Activated T-helper 2 cell treated with anti-CD3 and anti-CD28 coated beads, Interferon-gamma antibody, Interleukin-2, Interleukin-4, amounts not matched to agents 10 μg/mL and 5 μg/mL and 100 μg/mL, durations not matched to agents 14 hours and 24 hours and 36 hours (primary cell): Measurements from ENCODE around the gene ARPC1A. TPM values are rescaled to one million over a fixed set of nuclear protein-coding genes. Genes with fewer than 3 reads are reported as not detected.
"Not testable (repeated sequence)": the region's sequence is repeated elsewhere in the genome, so short reads cannot be mapped to it uniquely, and the experiment has no call there.

Source experiments
- DNase-seq: peaks from one replicate; pipeline ENCODE4 v3.0.0; 2021; ENCODE audit warnings: low spot score
- H3K27ac Mint-ChIP-seq: one replicate; pipeline ENCODE4 v1.8.0; 2021; ENCODE audit warnings: mixed read lengths
- H3K27me3 Mint-ChIP-seq: one replicate; pipeline ENCODE4 v1.8.0; 2021; ENCODE audit warnings: low read depth, mixed read lengths
- H3K36me3 Mint-ChIP-seq: one replicate; pipeline ENCODE4 v1.8.0; 2021; ENCODE audit warnings: low read depth, mixed read lengths
- H3K4me1 Mint-ChIP-seq: one replicate; pipeline ENCODE4 v1.8.0; 2021; ENCODE audit warnings: low read depth, mixed read lengths
- H3K4me3 Mint-ChIP-seq: one replicate; pipeline ENCODE4 v1.8.0; 2021; ENCODE audit warnings: low read depth, mild to moderate bottlenecking, moderate library complexity, mixed read lengths
- H3K9me3 Mint-ChIP-seq: one replicate; pipeline ENCODE4 v1.8.0; 2021; ENCODE audit warnings: mixed read lengths
- intact Hi-C: fragments of 100-400 bp; cut with micrococcal nuclease; formaldehyde crosslinking; loops from one replicate; pipeline ENCODE4 v1.15.1; 2023
- total RNA-seq: library from RNA; stranded (reverse); gene quantifications from 2 replicates; pipeline ENCODE4 v1.2.3, GENCODE V29; 2022

Gene ARPC1A
- total RNA-seq = 79.8 and 83.4 TPM in 2 replicates

- peak; percentile 91 for DNase-seq
- Mint-ChIP-seq H3K4me3 (peak within 1 kb of the TSS; percentile 93), H3K27me3 (peaks cover 4% of the 10 kb centered on the region), H3K27ac (peak within 1 kb of the TSS; percentile 88), H3K9me3 (no peaks in the 10 kb centered on the region), H3K4me1 (peaks cover 36% of the 10 kb centered on the region), H3K36me3 (peaks cover 24% of the 10 kb centered on the region)
- intact Hi-C loops = loop anchor here (5.0 kb wide), 1 partner anchor 183 kb away; the partner anchor contains the start of gene SMURF1
Measured at GRCh38 chr7:99325592-99326407, at the start of gene ARPC1A. Gene ARPC1A, plus strand, starts transcription at chr7:99325898. Its CDS starts 7,456 bp downstream, at chr7:99333354.

DNA sequence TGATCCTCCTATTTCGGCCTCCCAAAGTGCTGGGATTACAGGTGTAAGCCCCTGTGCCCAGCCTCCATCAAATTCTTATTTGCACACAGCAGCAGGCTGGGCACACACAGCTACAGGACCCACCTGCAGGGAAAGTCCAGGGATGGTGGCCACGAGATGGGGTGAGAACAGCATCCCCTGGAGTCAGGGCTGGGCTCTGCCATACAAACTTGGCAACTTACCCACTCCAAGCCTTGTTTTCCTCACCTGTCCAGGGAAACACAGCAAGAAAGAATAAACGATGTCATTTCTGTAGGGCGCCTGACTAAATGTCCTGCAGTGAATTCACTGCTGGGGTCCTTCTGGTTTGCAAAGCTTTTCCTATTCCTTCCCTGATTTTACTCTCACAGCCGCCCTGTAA is 47.5 kb upstream of the ARPC1A start:
- intact Hi-C loops = no loop called here
- peaks cover 15% of the 10 kb centered on the region for H3K4me1 Mint-ChIP-seq
- no peak for DNase-seq
- H3K27me3 Mint-ChIP-seq = no peaks in the 10 kb centered on the region
- H3K9me3 Mint-ChIP-seq = no peaks in the 10 kb centered on the region
- H3K4me3 Mint-ChIP-seq = no peak overlapping the region
- H3K27ac Mint-ChIP-seq = no peak overlapping the region
- no peaks in the 10 kb centered on the region for H3K36me3 Mint-ChIP-seq

DNA sequence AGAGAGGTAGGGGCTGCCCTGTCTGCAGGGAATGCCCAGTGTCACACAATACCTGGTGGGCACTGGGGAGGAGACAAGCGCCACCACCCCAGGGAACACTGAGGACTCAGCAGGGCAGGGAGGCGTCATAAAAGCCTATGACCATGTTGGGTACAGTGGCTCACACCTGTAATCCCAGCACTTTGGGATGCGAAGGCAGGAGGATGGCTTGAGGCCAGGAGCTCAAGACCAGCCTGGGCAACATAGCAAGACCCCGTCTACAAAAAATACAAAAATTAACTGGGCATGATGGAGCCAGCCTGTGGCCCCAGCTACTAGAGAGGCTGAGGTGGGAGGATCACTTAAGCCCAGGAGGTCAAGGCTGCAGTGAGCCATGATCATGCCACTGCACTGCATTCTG is 41.5 kb upstream of the ARPC1A start:
- H3K36me3 Mint-ChIP-seq, H3K9me3 Mint-ChIP-seq, intact Hi-C loops, H3K27me3 Mint-ChIP-seq, DNase-seq, H3K4me3 Mint-ChIP-seq, H3K4me1 Mint-ChIP-seq, H3K27ac Mint-ChIP-seq: not testable (repeated sequence)

DNA sequence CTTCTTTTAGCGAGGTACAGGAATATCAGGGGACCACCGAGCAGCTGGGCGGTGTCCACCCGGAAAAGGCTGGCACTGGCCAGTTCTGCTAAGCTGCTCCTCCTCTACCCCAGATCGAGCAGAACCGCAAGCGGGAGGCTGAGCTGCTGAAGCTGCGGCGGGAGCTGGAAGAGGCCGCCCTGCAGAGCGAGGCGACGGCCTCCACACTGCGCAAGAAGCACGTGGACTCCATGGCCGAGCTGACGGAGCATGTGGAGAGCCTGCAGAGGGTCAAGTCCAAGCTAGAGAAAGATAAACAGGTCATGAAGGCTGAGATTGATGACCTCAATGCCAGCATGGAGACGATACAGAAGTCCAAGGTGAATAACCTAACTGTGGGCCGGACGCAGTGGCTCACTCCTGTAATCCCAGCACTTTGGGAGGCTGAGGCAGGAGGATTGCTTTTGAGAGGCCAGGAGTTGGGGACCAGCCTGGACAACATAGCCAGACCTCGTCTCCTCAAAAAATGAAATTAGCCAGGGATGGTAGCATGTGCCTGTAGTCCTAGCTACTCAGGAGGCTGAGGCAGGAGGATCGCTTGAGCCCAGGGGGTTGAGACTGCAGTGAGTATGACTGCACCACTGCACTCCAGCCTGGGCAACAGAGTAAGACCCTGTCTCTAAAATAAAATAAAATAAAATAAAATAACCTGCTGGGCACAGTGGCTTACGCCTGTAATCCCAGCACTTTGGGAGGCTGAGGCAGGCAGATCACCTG is 37.7 kb upstream of the ARPC1A start:
- DNase-seq = no peak
- Mint-ChIP-seq H3K9me3 (no peaks in the 10 kb centered on the region), H3K27me3 (no peaks in the 10 kb centered on the region), H3K27ac (no peak overlapping the region), H3K4me3 (no peak overlapping the region), H3K36me3 (no peaks in the 10 kb centered on the region), H3K4me1 (no peaks in the 10 kb centered on the region)
- intact Hi-C loops = no loop called here

- Mint-ChIP-seq H3K27ac (no peak overlapping the region), H3K4me3 (no peak overlapping the region), H3K36me3 (no peaks in the 10 kb centered on the region), H3K27me3 (no peaks in the 10 kb centered on the region), H3K4me1 (no peaks in the 10 kb centered on the region), H3K9me3 (no peaks in the 10 kb centered on the region)
- intact Hi-C loops = no loop called here
- no peak for DNase-seq
Measured at GRCh38 chr7:99289185-99289584, 36.5 kb upstream of the ARPC1A start.

GRCh38 chr7:99290148-99290547 is 35.5 kb upstream of the ARPC1A start:
- intact Hi-C loops, H3K9me3 Mint-ChIP-seq, H3K4me3 Mint-ChIP-seq, H3K27me3 Mint-ChIP-seq, H3K4me1 Mint-ChIP-seq, DNase-seq, H3K27ac Mint-ChIP-seq, H3K36me3 Mint-ChIP-seq: not testable (repeated sequence)

DNA sequence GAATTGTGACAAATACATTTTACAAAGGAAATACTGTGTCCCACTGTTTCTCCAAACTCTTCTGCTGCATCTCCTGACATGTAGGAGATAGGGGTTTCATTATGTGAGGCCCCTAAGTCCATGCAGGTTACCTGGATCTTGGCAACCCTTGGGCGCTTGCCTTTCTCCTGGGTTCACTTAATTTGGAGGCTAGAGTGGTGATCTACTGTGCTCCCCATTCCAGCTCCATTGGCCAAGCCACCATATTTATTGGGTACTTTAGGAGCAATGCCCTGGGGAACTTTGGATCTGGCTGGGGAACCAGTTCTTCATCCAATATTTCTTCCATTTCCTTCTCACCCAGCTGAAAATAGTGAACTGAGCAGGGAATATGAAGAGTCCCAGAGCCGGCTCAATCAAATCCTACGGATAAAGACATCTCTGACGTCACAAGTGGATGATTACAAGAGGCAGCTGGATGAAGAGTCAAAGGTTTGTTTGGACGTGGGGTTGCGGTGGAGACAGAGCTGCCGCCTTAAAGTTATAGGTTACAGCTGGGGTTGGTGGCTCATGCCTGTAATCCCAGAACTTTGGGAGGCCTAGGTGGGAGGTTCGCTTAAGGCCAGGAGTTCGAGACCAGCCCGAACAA is 34.6 kb upstream of the ARPC1A start:
- Mint-ChIP-seq H3K27me3 (no peaks in the 10 kb centered on the region), H3K4me1 (no peaks in the 10 kb centered on the region), H3K4me3 (no peak overlapping the region), H3K9me3 (no peaks in the 10 kb centered on the region), H3K36me3 (no peaks in the 10 kb centered on the region), H3K27ac (no peak overlapping the region)
- intact Hi-C loops = no loop called here
- no peak for DNase-seq

- Mint-ChIP-seq H3K27me3 (no peaks in the 10 kb centered on the region), H3K4me1 (no peaks in the 10 kb centered on the region), H3K36me3 (no peaks in the 10 kb centered on the region), H3K4me3 (no peak overlapping the region), H3K27ac (no peak overlapping the region), H3K9me3 (no peaks in the 10 kb centered on the region)
- intact Hi-C loops = no loop called here
- DNase-seq = no peak
Measured at GRCh38 chr7:99292127-99292526, 33.6 kb upstream of the ARPC1A start.

DNA sequence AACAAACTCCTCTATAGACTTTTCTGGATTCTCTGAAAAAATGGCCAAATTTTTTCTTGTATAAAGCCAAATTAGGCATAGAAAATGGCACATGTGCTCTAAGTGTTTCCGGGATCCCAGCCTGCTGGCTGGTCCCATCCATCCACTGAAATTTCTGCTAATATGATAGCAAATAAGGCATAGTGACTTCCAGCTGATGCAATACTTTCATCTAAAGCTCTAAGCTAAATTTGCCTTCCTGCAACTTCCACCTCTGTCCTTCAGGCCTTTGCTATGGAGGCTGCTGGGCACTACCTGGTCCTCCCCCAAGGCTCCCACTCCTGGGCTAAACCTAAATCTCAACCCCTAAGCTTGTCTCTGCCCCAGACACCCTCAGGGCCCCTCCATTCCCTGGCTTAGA is 32.5 kb upstream of the ARPC1A start:
- H3K9me3 Mint-ChIP-seq = no peaks in the 10 kb centered on the region
- no peaks in the 10 kb centered on the region for H3K4me1 Mint-ChIP-seq
- intact Hi-C loops = no loop called here
- no peak for DNase-seq
- no peak overlapping the region for H3K27ac Mint-ChIP-seq
- H3K27me3 Mint-ChIP-seq = no peaks in the 10 kb centered on the region
- no peak overlapping the region for H3K4me3 Mint-ChIP-seq
- H3K36me3 Mint-ChIP-seq = no peaks in the 10 kb centered on the region

GRCh38 chr7:99293650-99294049 is 32.0 kb upstream of the ARPC1A start:
- no peaks in the 10 kb centered on the region for H3K9me3 Mint-ChIP-seq
- no peaks in the 10 kb centered on the region for H3K4me1 Mint-ChIP-seq
- no peaks in the 10 kb centered on the region for H3K36me3 Mint-ChIP-seq
- no peak for DNase-seq
- intact Hi-C loops = no loop called here
- H3K27ac Mint-ChIP-seq = no peak overlapping the region
- no peaks in the 10 kb centered on the region for H3K27me3 Mint-ChIP-seq
- H3K4me3 Mint-ChIP-seq = no peak overlapping the region

GRCh38 chr7:99296471-99296870 is 29.2 kb upstream of the ARPC1A start:
- no peaks in the 10 kb centered on the region for H3K4me1 Mint-ChIP-seq
- no peaks in the 10 kb centered on the region for H3K9me3 Mint-ChIP-seq
- H3K36me3 Mint-ChIP-seq = no peaks in the 10 kb centered on the region
- intact Hi-C loops = no loop called here
- no peak for DNase-seq
- no peak overlapping the region for H3K4me3 Mint-ChIP-seq
- H3K27ac Mint-ChIP-seq = no peak overlapping the region
- no peaks in the 10 kb centered on the region for H3K27me3 Mint-ChIP-seq

GRCh38 chr7:99301496-99301895 is 24.2 kb upstream of the ARPC1A start:
- no peak for DNase-seq
- Mint-ChIP-seq H3K4me3 (no peak overlapping the region), H3K9me3 (no peaks in the 10 kb centered on the region), H3K27me3 (no peaks in the 10 kb centered on the region), H3K27ac (no peak overlapping the region), H3K4me1 (no peaks in the 10 kb centered on the region), H3K36me3 (no peaks in the 10 kb centered on the region)
- intact Hi-C loops = no loop called here
